ENCODE measurements around the gene MLLT3. TPM values are rescaled to one million over a fixed set of nuclear protein-coding genes. Genes with fewer than 3 reads are reported as not detected.

Gene MLLT3
- total RNA-seq, 2 experiments from 2014 or later, result 59.1 to 60.8 TPM

DNA sequence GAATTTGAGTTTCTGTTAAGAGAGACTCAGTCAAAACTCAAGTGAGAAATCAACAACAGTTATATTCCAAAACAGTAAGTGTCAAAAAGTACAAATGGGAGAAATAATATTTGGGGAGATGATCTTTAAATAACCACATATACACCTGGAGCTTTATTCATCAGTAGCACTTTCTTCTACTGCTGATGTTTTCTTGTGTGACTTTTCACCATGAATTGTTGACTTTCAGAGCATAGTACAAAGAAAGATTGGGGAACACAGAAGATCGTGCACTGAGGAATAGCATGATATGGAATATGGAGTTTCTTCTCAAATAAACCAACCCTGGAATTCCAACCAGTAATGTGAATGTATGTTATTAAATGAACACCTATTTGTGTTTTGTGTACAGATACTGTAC lies 130.7 kb downstream of the MLLT3 start:
- POLR2A ChIA-PET, result no interaction called here
- Mint-ChIP-seq H3K4me3 (no peak overlapping the region), H3K36me3 (ENCODE audit: low read depth) (no peaks in the 10 kb centered on the region), H3K4me1 (ENCODE audit: low read depth) (peaks cover 39% of the 10 kb centered on the region), H3K9me3 (no peaks in the 10 kb centered on the region), H3K27ac (no peak overlapping the region), H3K27me3 (no peaks in the 10 kb centered on the region)
- DNase-seq, result no peak
- intact Hi-C loops (cut with micrococcal nuclease), result no loop called here
- TF ChIP-seq CTCF (IDR thresholded peaks at IDR 0.05), result no peak
- no peak for ATAC-seq
- CTCF ChIA-PET, result no interaction called here

DNA sequence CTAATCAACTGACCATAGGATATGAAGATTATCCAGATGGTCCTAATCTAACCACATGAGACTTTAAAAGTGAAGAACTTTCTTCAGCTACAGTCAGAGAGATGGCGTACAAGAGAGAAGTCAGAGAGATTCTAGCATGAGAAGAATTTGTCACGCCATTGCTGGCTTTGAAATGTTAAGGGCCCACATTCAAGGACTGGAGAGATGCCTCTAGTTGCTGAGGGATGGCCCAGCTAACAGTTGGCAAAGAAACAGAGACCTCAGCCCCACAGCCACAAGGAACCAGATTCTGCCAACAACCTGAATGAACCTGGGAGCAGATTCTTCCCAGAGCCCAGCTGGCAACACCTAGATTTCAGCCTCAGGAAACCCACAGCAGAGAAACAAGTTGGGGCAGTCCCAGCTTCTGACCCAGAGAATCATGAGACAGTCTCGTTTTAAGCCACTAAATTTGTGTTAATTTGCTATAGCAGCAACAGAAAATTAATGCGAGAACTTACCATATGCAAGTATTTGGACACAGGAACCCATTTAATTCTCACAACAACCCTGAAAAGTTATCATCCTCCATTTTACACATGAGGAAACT lies 132.0 kb downstream of the MLLT3 start:
- no peak overlapping the region for H3K4me3 Mint-ChIP-seq
- no peaks in the 10 kb centered on the region for H3K36me3 Mint-ChIP-seq (ENCODE audit: low read depth)
- no peak for TF ChIP-seq CTCF (IDR thresholded peaks at IDR 0.05)
- peaks cover 40% of the 10 kb centered on the region for H3K4me1 Mint-ChIP-seq (ENCODE audit: low read depth)
- H3K27ac Mint-ChIP-seq, result no peak overlapping the region
- no peak for ATAC-seq
- DNase-seq, result no peak
- no peaks in the 10 kb centered on the region for H3K27me3 Mint-ChIP-seq
- no peaks in the 10 kb centered on the region for H3K9me3 Mint-ChIP-seq
- ChIA-PET CTCF (interaction anchor here (0.9 to 1.2 kb wide), 4 partner anchors 10 to 33 kb away, joined by 3 to 5 read pairs (median 3); no protein-coding TSS in a partner anchor), POLR2A (interaction anchor here (1.0 to 1.1 kb wide), 2 partner anchors 22 to 132 kb away, joined by 3 read pairs; partner anchors contain the start of gene MLLT3)
- intact Hi-C loops (cut with micrococcal nuclease), result no loop called here

GRCh38 chr9:20488691-20489090 lies 133.6 kb downstream of the MLLT3 start:
- CTCF ChIA-PET, result interaction anchor here (1.4 kb wide), 1 partner anchor 38 kb away, joined by 3 read pairs; no protein-coding TSS in a partner anchor
- peaks cover 40% of the 10 kb centered on the region for H3K4me1 Mint-ChIP-seq (ENCODE audit: low read depth)
- intact Hi-C loops (cut with micrococcal nuclease), result no loop called here
- POLR2A ChIA-PET, result no interaction called here
- no peak for DNase-seq
- H3K27me3 Mint-ChIP-seq, result no peaks in the 10 kb centered on the region
- H3K4me3 Mint-ChIP-seq, result no peak overlapping the region
- no peak for TF ChIP-seq CTCF (IDR thresholded peaks at IDR 0.05)
- peaks cover 2% of the 10 kb centered on the region for H3K36me3 Mint-ChIP-seq (ENCODE audit: low read depth)
- no peaks in the 10 kb centered on the region for H3K9me3 Mint-ChIP-seq
- H3K27ac Mint-ChIP-seq, result no peak overlapping the region
- no peak for ATAC-seq

- no peaks in the 10 kb centered on the region for H3K9me3 Mint-ChIP-seq
- POLR2A ChIA-PET, result interaction anchor here (1.0 kb wide), 1 partner anchor 13 kb away, joined by 3 read pairs; no protein-coding TSS in a partner anchor
These were observed 135.7 kb downstream of the MLLT3 start for GRCh38 chr9:20486552-20486951.

More at GRCh38 chr9:20486552-20486951, 135.7 kb downstream of the MLLT3 start:
- Mint-ChIP-seq H3K27me3 (no peaks in the 10 kb centered on the region), H3K4me1 (ENCODE audit: low read depth) (peaks cover 43% of the 10 kb centered on the region), H3K4me3 (no peak overlapping the region), H3K36me3 (ENCODE audit: low read depth) (peaks cover 4% of the 10 kb centered on the region), H3K27ac (no peak overlapping the region)
- CTCF ChIA-PET, result no interaction called here
- DNase-seq (no peak), ATAC-seq (no peak)
- TF ChIP-seq CTCF (IDR thresholded peaks at IDR 0.05), result no peak
- intact Hi-C loops (cut with micrococcal nuclease), result no loop called here

Data from activated CD8-positive, alpha-beta T cell treated with anti-CD3 and anti-CD28 coated beads for 36 hours (primary cell).